GM19193 (cell line): ENCODE data around the gene TLE4.

Source experiments
- POLR2A ChIP-seq: IDR thresholded peaks from 4 replicates; pipeline ENCODE4 v1.6.1; 2011; ENCODE audit not compliant: insufficient read depth, insufficient read length; ENCODE audit errors: extremely low read depth

The TLE4 gene

GRCh38 chr9:79633558-79633957 is 61.8 kb downstream of the TLE4 start:
- TF ChIP-seq POLR2A, result no peak

GRCh38 chr9:79637177-79637925 is 65.6 kb downstream of the TLE4 start:
- TF ChIP-seq POLR2A, result no peak

GRCh38 chr9:79638806-79639205 is 67.0 kb downstream of the TLE4 start:
- TF ChIP-seq POLR2A, result no peak

DNA sequence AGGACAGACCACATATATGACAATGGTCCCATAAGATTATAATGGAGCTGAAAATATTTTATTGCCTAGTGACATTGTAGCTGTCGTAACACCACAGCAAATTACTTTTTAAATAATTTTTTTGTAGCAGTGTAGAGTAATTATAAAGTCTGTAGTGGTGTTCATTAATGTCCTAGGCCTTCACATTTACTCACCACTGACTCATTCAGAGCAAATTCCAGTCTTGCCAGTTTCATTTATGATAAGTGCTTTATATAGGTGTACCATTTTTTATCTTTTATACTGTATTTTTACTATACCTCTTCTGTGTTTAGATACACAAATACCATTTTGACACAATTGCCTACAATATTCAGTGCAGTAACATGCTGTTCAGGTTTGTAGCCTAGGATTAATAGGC is 67.6 kb downstream of the TLE4 start:
- TF ChIP-seq POLR2A, result no peak

GRCh38 chr9:79641070-79641469 is 69.3 kb downstream of the TLE4 start:
- no peak for TF ChIP-seq POLR2A

GRCh38 chr9:79642671-79643070 is 70.9 kb downstream of the TLE4 start:
- TF ChIP-seq POLR2A, result no peak

- TF ChIP-seq POLR2A, result no peak
These were observed 72.3 kb downstream of the TLE4 start for GRCh38 chr9:79644048-79644447.

DNA sequence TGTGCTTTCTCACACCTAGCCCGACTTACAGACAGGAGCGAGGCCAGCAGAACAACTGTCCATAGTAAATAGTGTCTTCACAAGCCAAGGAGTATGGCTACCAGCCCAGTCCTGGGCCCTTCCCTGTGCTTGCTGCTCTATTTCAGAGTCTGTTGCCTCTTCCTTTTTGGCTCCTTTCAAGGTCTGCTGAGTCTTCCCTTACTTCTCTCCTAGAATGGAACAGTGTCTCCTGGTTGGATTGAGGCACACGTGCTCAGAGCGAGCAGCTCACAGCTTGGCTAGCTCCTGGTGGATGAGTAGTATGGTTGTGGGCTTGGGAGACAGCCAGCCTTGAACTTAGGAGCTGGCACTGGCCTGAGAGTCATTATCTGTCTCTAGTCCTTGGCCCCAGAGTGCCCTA is 72.8 kb downstream of the TLE4 start:
- TF ChIP-seq POLR2A, result no peak

DNA sequence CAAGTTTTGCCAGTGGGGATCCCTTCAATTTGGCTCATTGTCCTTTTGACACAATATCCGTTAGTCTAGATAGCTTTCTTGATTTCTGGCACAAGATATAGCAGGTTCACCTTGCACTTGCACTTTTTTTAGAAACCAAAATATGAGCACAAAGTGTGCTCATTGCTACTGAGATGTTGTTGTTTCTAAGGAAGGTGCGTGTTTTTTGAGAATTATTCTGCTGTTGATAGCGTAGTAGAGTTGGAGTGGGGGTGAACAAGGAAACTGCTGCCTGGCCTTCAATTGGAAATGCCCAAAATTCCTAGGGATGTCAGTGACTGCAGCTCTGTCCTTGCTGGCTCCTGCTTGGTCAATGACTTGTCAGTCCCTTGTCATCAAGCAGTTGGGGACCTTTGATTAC is 73.3 kb downstream of the TLE4 start:
- no peak for TF ChIP-seq POLR2A

- TF ChIP-seq POLR2A, result no peak
These were observed 74.3 kb downstream of the TLE4 start for GRCh38 chr9:79646096-79646495.

DNA sequence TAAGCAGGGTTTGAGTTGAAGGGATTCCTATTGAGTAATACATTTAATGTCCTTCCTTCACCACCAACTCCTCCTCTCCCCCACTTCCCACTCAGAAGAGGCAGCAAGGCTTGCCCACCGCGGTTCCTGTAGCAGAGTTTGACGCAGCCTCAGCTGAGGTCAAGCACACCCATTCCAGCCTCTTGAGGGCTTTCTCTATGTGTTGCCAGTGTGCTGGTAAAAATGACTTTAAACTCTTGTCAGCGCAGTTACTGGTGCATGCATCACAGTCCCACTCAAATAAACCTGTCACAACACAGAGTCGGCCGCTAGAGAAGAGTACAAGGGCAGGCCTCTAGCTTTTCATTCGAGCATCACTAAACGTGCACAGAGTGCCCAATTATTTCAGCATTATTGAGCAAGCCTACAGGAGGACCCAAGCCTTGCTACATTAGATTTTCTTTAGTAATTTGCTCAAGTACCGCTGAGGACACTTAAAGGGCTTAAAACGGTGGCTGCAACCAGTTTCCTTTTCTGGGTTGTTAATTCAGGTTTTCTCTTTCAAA is 79.6 kb downstream of the TLE4 start:
- no peak for TF ChIP-seq POLR2A

DNA sequence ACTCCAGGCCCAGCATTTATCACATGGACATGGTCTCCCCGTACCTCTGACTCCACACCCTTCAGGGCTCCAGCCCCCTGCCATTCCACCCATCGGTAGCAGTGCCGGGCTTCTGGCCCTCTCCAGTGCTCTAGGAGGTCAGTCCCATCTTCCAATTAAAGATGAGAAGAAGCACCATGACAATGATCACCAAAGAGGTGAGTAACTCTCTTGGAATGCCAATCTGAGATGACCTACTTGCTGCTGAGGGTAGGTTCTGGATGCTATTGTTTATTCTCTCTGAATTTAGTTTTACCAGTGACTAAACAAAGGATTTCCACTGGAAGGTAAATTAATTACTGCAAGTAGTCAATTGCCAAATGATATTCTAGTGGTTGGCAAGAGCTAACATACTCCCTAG is 80.8 kb downstream of the TLE4 start:
- TF ChIP-seq POLR2A, result no peak

DNA sequence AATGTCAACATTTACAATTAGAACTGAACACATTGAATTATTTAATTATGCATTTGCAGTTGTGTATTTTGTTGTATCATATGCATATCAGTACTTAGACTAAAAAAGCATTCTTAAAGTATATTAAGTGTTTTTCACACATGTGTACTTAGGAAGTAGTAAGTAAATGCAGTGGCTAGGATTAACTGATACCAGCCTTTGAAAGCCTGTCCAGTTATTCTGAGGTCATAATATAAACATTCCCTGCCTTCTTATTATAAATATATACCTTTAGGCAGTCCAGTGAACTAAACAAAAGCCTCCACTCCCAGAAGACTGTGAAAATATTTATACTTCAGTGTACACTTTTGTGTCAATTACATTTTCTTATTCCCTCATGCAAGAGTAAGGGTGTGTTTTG is 83.8 kb downstream of the TLE4 start:
- TF ChIP-seq POLR2A, result no peak

- TF ChIP-seq POLR2A, result no peak
These were observed 84.4 kb downstream of the TLE4 start for GRCh38 chr9:79656169-79656568.

GRCh38 chr9:79657891-79658290 is 86.1 kb downstream of the TLE4 start:
- no peak for TF ChIP-seq POLR2A

DNA sequence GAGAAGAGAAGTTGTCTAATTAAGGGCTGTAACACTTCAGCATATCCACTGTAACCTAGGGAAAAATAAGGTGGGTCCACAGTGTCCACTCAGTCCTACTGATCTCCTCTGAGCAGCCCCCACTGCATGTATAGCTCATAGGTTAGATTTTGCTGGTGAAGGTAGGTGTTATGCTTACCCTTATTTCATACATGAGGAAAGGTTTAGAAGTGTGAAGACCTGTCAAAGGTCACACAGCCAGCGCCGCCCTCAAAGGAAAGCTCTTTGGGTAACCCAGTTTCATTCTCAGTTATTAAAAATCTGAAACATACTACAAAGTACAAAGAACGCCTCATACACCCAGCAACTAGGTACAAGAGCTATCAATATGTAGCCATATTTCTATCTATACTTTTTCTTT is 87.2 kb downstream of the TLE4 start:
- no peak for TF ChIP-seq POLR2A

- TF ChIP-seq POLR2A, result no peak
These were observed 88.8 kb downstream of the TLE4 start for GRCh38 chr9:79660615-79661014.
